Glomerular visceral epithelial cell (primary cell): ENCODE measurements around the gene SCN5A.

Experiments used
- DNase-seq: peaks from one replicate; pipeline ENCODE4 v3.0.0-alpha.2; 2016; ENCODE audit errors: extremely low spot score

SCN5A gene

DNA sequence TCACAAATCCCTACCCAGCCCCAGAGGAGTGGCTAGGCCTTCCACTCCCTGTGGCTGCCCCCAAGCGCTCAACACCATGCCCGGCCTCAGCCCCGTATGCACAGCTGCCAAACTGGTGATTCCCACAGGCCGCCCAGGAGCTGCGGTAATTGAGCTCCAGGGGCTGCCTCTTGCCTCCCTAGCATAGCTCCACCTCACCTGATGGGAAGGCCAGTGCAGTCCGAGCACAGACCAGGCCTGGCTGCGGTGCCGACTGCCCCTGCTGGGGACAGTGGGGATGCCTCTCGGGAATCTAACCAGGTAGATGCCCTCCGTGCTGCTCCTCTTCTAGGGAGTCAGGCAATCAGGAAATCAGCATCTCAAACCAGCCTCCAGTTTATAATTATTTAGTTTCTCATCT, 25.9 kb downstream of the SCN5A start:
- DNase-seq: peak; percentile 2

DNA sequence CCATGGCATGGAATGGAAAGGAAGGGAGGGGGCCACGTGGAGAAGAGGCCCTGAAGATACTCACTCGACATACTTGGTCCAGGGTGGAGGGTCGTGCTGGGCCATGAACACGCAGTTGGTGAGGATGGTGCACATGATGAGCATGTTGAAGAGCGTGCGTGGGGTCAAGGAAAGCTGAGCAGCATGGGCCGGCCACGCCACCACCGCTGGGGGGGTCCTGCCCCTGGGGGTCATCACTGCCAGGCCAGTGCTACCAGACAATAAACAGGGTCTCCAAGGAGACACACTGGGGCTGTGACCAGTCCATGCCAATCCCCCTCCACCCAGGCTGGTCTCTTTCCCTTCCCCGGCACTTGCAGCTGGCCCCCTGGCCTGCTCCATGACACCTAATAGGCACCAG, 27.2 kb downstream of the SCN5A start:
- DNase-seq: no peak

DNA sequence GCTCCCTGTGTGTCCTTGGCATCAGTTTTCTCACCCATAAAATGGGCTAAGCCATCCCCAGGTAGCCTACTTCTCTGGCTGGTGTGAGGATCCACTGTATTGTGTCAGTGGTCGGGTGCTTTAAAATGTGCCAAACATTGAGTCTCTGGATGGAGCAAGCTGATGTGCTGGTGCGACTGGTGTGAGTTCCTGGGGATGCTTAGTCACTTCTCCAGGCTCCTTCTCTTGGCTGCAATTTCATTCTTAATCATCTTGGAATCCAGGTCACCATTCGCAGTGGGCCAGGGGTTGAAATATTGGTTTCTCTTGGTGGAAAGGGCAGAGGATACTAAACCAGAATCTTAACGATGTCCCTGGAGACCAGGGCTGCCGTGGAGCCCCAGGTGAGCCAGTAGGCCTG, 29.3 kb downstream of the SCN5A start:
- DNase-seq: no peak

DNA sequence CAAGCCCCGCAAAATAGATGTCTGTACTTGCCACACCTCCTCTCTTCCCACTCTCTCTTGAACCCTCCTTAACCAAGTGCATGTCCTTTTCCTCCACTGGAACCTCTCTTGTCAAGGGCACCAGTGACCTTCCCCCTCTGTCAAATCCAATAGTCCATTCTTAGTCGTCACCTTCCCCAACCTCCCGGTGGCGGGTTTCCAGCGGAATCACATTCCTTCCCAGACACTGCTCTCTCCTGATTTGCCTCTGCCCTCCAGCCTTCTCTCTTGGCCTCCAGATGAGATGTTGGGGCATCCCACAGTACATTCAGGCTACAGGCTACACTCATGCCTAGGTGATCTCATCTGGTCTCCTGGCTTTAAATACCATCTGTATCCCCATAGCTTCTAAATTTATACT, 31.1 kb downstream of the SCN5A start:
- DNase-seq: no peak

DNA sequence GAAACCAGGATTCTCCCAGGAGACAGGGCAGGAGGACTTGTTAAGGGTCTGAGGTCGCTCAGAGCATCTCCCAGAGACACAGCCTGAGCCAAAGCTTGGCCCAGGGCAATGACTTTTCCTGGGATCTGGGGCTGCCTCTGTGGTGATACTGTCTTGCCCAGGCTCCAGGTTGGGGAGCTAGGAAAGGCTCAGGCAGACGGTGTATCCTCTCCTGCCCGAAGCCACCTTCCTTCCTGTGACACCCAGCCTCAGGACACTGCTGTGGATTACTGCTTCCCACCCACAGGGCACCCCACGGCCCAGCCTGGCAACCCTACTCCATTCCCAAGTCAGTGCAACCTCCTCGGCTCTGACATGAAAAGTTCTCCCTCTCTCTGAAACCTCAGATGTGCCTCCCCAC, 31.9 kb downstream of the SCN5A start:
- no peak for DNase-seq

DNA sequence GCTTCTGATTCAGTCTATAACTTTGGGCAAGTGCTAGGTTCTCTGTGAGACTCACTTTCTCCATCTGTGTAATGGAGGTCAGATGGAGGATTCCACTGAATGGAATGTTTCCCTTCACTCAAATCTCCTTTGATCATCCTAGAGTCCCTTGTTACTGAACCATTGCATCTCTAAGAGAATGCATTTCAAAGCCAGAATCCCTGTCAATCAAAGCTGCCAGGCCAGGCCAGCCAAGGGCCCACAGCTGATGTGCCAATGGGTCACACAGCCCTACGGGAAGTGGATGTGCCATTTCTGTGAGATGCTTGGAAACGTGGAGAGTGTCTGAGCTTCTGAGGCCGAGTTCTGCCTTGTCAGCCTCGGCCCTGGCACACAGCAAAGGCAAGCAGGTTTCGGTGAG, 32.4 kb downstream of the SCN5A start:
- no peak for DNase-seq

DNA sequence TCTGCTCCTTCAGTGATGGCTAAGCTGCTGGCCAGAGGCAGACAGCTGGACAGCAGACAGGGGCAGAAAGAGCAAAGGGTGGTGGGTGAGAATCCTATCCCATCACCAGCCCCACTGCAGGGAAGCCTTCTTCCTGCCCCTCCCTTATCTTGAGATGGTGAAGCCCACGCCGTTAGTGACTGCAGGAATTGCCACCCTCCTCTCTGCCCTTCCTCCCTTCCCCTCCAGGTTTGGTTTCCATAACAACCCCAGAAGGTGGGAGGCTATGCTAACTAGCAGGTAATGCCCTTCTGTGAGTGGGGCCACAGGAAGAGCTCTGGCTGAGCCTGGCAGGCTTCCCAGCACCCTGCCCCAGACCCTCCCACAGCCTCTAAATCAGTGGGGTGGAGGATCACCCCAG, 32.8 kb downstream of the SCN5A start:
- DNase-seq: no peak

DNA sequence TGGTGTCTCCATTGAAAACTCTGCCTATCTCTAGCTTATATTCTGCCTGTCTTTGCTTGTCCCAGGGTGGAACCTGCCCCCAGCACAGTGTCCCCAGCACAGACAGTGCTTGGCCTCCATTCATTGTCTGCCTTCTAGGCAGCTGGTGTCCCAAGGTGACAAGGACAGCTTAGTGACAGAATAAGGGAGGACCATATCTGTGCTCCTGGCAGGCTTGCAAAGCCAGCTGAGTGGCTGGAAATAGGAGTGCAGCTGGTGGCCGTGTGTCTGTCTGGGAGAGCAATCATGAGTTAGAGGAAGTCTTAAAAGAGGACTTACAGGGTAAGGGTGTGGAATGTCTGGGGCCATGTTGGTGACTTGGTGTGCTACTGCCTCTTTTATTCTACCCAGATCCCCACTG, 33.4 kb downstream of the SCN5A start:
- no peak for DNase-seq

DNA sequence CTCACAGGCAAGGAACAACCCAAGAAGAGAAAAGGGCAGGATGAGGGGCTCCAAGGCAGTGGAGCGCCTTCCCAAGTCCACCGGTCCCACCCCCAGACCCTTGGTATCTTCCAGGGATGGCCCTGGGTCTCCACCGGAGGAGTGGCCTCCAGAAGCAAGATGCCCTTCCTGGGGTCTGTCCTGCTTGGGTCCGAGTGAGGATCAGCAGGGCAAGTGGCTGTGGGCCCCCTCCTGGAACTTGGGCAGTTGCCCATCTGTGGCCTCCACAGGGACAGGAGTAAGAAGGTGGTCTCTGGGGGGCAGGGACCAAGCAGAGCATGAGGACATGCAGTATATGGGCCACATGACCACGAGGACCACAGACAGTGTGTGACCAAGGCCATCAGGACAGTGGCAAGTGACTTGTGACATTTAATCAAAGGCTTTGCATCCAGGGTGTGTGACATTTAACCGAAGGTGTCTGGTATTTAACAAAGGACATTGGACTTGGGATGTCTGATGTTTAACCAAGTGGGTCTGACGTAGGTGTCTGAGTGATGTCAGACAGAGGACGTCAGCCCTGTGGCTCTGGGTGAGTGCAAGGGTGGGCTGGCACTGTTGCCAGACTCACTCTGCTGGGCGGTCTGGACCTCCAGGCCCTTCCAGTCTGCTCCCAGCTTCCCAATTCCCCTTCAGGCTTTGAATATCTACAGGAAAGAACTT, 34.7 kb downstream of the SCN5A start:
- no peak for DNase-seq

DNA sequence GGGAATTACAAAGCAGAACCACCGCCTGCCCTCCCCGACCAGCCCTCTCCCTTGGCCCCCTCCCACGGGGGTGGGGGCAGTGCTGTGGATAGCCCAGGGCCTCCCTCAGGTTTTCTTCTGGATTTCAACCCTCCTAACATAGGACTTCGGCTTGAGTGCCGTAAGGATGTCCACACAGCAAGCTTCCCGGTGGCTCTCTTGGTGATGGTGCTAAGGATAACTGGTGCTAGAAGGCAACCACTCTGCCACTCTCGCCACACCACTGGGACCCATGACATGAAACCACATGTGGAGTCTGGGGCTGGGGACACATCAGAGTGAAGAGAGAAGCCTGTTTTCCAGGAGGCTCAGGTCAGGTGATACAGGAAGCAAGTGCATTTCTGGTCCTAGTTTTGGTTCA, 35.4 kb downstream of the SCN5A start:
- no peak for DNase-seq

DNA sequence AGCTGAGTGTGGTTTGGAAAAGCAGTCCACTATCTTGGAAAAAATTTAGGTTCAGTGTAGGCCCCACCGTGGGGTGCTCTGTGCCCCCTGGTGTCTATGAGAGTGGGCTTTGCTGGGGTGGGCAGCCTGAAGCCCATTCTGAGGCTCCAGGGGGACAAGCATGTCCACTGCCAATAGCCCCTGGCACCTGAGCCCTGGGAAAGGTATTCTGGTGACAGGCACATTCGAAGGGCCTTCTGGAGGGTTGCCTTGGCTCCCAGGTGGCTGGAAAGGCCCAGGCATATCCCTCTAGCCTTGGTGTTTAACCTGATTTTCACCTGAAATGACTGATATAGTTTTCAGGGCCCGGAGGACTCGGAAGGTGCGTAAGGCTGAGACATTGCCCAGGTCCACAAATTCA, 36.1 kb downstream of the SCN5A start:
- no peak for DNase-seq

DNA sequence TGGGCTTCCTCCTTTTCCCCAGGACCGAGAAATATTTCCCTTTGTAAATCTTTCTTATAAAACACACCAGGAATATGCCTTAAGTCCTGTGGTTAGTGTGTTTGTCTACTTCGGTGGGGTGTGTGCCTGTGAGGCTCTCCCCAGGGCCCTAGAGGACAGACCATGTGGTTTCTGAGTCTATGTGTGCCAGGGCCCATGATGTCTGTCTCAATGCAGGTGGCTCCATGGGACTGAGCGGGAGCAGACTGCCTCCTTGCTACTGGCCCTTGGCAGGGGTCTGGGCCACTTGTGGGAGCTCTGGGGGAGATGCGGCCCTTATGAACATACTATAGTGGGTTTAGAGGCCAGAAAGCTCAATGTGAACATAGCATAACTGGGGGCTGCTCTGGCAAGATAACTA, 37.6 kb downstream of the SCN5A start:
- no peak for DNase-seq

DNA sequence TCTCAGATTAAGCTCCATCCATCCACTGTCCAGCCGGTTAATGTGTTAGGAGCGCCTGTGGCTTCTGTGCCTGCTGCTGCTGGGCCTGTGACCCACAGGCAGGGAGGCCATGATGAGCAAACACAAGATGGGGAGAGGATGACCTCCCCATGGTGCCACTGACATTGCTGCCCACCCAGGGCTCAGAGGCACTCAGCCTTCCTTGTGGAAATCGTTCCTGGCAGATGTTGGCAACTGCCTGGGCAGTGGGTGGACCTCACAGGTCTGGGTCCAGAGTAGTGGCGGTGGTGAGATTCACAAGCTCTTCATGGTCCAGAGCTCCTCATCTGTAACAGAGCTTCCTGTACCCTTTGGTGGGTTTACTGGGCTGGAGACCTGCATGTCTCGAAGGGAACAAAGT, 38.6 kb downstream of the SCN5A start:
- no peak for DNase-seq

DNA sequence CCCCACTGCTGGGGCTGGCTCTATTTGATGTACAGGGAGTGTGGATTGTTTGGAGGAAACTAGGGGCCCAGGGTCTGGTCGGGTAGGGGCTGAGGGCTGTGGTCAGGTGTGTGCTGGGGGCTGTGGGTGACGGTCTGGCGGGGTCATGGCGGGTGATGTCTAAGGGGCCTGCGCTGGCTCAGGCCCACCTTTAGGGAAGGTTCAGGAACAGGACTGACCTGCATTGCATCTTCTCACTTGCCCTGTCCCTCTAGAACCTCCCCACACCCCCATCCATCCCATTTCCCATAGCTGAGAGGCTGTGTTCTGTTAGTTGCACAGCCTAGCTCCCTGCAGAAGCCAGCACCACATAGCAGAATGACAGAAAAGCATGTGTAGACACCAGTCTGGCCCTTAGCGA, 39.1 kb downstream of the SCN5A start:
- no peak for DNase-seq

DNA sequence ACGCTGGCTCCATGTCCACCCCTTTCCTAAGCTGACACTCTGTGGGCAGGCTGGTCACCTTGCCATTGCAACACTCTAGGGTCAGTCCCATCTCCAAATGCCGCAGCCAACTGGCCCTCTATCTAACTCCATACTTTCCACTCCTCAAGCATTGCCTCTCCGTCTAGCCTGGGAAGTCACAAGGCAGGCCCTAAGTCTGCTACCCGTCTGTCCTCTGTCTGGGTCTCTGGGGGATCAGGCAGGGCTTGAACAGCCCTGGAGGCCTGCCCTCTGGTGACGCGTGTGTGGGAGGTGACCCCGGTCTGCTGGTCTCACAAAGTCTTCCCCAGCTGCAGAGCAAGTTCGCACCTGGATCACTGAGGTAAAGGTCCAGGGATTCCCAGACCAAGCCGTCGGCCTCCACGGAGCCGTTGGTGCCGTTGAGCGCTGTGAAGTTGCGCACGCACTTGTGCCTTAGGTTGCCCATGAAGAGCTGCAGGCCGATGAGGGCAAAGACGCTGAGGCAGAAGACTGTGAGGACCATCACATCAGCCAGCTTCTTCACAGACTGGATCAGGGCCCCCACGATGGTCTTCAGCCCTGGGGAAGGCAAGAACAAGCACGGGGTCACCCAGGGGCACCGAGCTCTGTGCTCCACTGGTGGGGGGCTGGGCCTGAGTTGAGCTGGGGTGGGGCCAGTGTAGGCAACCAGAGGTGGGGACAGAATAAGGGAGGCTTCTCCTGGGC, 39.9 kb downstream of the SCN5A start:
- DNase-seq: no peak

DNA sequence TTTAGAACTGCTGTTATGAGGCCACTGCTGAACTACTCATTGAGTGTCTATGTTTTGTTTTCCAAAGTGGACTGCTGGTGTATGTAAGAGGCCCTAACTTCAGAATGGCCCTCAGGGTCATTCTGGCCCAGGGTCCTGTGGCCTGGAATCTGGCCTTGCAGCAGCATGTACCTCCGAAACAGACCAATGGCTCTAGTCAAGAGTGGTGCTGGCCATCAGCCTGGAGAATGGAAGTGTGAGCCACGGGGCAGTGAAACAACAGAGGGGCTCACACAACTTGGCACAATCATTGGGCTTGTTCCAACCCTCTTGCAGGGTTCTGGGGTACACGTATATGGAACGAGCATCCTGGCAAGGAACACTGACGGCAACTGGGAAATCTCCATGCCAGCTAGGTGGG, 40.5 kb downstream of the SCN5A start:
- DNase-seq: no peak

DNA sequence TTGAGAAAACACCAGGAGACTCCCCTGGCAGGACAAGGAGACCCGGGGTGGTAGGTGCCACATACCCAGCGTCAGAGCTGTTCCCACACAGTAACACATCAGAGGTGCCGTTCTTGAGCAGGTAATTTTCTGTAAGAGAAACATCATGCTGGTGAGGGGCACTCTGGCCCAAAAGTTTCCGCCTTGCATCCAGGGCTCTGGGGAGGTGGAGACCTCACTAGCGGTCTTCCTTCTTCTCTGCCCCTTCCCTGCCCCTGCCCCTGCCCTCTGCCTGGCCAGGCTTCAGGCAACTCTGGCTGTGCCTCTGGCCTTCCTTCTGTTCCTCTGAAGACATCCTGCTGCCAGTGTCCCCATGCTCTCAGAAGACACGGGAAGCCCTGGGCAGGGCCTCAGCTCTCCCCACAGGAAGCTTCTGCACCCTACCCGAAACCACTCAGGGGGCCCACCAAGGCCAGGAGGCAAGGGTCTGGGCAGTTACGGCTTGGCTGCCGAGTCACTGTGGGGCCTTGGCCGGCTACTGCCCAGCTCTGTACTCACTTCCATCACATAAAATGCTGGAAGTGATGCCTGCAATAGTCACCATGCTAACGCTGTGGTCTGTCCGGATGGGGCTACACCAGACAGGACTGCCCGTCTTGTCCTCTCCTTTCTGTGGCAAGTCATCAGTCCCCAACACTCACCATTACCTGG, 41.3 kb downstream of the SCN5A start:
- no peak for DNase-seq

DNA sequence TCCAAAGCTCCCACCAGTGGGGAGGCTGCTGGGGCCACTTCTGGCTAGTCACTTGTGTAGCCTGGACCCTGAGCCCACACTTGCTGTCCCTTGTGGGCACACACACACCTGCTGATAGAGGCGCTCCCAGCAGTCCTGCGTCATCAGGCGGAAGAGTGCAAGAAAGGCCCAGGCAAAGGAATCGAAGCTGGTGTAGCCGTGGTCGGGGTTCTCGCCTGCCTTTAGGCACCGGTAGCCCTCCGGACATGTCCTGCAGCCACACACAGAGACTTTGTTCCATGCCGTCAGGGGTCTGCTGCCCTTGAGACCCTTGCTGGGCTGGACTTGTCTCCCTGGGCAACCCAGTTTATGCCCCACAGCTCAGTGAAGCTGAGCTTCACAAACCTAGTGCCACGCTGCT, 42.9 kb downstream of the SCN5A start:
- DNase-seq: no peak

DNA sequence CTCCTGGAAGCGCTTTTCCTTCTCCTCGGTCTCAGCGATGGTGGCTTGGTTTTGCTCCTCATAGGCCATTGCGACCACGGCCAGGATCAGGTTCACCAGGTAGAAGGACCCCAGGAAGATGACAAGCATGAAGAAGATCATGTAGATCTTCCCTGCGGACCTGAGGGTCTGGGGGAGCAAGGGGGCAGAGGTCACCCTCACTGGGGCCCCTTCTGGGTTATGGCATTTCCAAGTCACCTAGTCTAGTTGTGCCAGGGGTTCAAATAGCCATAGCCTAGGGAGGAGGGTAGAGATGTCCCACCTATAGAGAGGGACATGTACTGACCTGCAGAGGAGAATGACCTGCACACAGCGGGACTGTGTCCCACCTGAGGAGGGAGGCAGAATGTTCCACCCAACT, 43.5 kb downstream of the SCN5A start:
- DNase-seq: no peak

DNA sequence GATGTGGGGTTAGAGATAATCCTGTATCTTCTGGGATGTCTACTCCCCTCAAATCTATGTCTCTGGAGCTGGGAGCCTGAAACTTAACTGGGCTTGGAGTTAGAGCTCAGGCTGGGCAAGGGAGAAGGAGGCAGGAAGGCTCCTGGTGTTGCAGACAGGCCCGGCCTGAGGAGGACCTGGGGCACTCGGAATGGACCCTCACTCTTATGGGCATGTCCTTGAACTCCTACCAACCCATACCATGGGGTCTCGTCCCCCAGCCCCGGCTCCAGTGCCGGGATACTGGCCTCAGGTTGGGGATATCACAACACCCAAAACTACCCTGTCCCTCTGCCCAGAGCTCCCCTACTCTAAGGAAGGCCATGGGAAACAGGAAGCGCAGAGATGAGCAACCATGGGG, 45.2 kb downstream of the SCN5A start:
- no peak for DNase-seq

DNA sequence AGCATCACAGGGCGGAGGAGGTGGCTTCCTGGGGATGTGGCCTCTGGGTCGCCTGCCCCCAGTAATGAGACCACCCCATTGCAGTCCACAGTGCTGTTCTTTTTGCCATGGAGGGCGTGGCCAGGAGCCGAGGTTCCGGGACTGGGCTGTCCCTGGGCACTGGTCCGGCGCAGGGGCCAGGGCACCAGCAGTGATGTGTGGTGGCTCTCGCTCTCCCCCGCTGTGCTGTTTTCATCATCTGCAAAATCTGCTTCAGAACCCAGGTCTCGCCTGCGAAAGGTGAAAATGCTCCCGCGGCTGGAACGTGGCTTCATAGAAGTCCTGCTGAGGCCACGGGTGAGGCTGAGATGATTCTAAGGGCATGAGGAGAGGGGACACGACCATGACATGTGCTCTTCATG, 45.8 kb downstream of the SCN5A start:
- DNase-seq: no peak

DNA sequence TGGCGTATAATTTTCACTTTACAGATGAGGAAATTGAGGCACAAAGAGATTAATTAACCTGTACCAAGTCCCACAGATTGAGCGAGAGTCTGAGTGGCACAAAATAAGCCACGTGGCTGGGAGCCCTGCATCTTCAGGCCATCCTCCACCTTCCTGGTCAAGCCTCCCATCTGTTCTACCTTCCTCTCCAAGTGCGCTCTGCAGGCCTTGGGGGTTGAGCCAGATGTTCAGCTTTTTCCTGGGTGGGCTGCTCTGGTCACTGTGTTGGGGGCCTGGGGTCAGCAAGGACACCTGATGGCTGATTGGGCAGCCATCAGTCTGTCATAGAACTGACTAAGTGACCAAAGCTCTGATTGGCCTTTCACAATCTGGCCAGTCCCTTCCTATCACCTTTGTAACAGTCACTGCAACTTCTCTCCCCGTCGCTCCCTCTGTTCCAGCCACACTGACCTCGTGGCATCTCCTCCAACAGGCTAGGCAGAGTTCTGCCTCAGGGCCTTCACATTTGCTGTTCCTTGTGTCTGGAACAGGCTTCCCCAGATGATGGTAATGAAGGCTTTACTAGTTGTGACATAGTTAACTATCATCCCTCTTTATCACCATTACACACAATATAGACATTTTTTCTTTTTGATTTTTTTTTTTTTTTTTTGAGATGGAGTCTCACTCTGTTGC, 46.8 kb downstream of the SCN5A start:
- no peak for DNase-seq
